AG04450 (cell line): Measurements from ENCODE around the gene FAM135A. TPM values are rescaled to one million over a fixed set of nuclear protein-coding genes. Genes with fewer than 3 reads are reported as not detected.
A peak's percentile ranks its signal among the peaks of the same experiment; 100 is the strongest.

Source experiments
- CTCF ChIA-PET: fragments of 300-600, 350-600 bp; formaldehyde crosslinking; extraction: SDS; loops from one replicate; lab custom pipeline; 2022; ENCODE audit warnings: antibody characterized with exemption, inconsistent platforms; lab: Charles Lee
- POLR2A ChIA-PET: fragments of 350-600 bp; formaldehyde crosslinking; extraction: SDS; loops from one replicate; lab custom pipeline; 2021; ENCODE audit warnings: antibody characterized with exemption, inconsistent platforms; lab: Yijun Ruan, JAX
- DNase-seq: peaks from one replicate; pipeline ENCODE4 v3.0.0-alpha.2; 2011; ENCODE audit warnings: low read depth, low spot score
- H3K27ac ChIP-seq: one replicate; pipeline ENCODE4 v1.5.1; 2012; ENCODE audit warnings: low read depth, low read length, control low read depth
- H3K27me3 ChIP-seq: one replicate; pipeline ENCODE4 v1.6.0; 2012; ENCODE audit warnings: low read length; ENCODE audit not compliant: control insufficient read depth, insufficient read depth
- H3K4me3 ChIP-seq: 2 replicates; pipeline ENCODE4 v1.5.1; 2011; ENCODE audit warnings: mild to moderate bottlenecking, low read depth, low read length, control low read depth
- H3K9me3 ChIP-seq: 2 replicates; pipeline ENCODE4 v1.5.1; 2012; ENCODE audit warnings: low read length; ENCODE audit not compliant: control insufficient read depth, insufficient read depth
- CTCF ChIP-seq: IDR thresholded peaks from 2 replicates; pipeline ENCODE4 v1.5.1; 2011; ENCODE audit warnings: low read depth, low read length, control low read depth, inconsistent platforms
- polyA plus RNA-seq: library from polyadenylated mRNA; depleted of rRNA; stranded (reverse); fragments of >200 nt; gene quantifications from 2 replicates; pipeline ENCODE4 v1.2.3, GENCODE V29; 2011

The FAM135A gene
- polyA plus RNA-seq, 1 experiment: 9.8 TPM

GRCh38 chr6:70518723-70519122 lies 105.4 kb downstream of the FAM135A start:
- no peak overlapping the region for H3K27ac ChIP-seq
- ChIA-PET CTCF (no interaction called here), POLR2A (no interaction called here)
- no peak for TF ChIP-seq CTCF
- no peaks in the 10 kb centered on the region for H3K9me3 ChIP-seq
- DNase-seq: no peak
- H3K4me3 ChIP-seq: no peak overlapping the region
- H3K27me3 ChIP-seq: no peaks in the 10 kb centered on the region

GRCh38 chr6:70520575-70520974 lies 107.3 kb downstream of the FAM135A start:
- no peaks in the 10 kb centered on the region for H3K27me3 ChIP-seq
- ChIA-PET CTCF (interaction anchor here (0.6 to 2.8 kb wide), 6 partner anchors 11 to 435 kb away, joined by 3 to 22 read pairs (median 4); no protein-coding TSS in a partner anchor), POLR2A (no interaction called here)
- DNase-seq: no peak
- no peak overlapping the region for H3K27ac ChIP-seq
- peak; percentile 43 for TF ChIP-seq CTCF
- no peak overlapping the region for H3K4me3 ChIP-seq
- H3K9me3 ChIP-seq: no peaks in the 10 kb centered on the region

- Histone ChIP-seq H3K27me3 (no peaks in the 10 kb centered on the region), H3K9me3 (no peaks in the 10 kb centered on the region), H3K4me3 (no peak overlapping the region), H3K27ac (no peak overlapping the region)
- TF ChIP-seq CTCF: no peak
- POLR2A ChIA-PET: no interaction called here
- CTCF ChIA-PET: interaction anchor here (0.5 to 1.3 kb wide), 3 partner anchors 163 to 359 kb away, joined by 3 read pairs; no protein-coding TSS in a partner anchor
- DNase-seq: no peak
Measured at GRCh38 chr6:70524721-70525286, 111.5 kb downstream of the FAM135A start.

GRCh38 chr6:70527071-70527737 lies 113.9 kb downstream of the FAM135A start:
- ChIA-PET POLR2A (no interaction called here), CTCF (interaction anchor here (1.3 kb wide), 1 partner anchor 306 kb away, joined by 4 read pairs; no protein-coding TSS in a partner anchor)
- Histone ChIP-seq H3K4me3 (no peak overlapping the region), H3K27ac (no peak overlapping the region), H3K27me3 (no peaks in the 10 kb centered on the region), H3K9me3 (no peaks in the 10 kb centered on the region)
- DNase-seq: no peak
- no peak for TF ChIP-seq CTCF

- Histone ChIP-seq H3K27me3 (no peaks in the 10 kb centered on the region), H3K9me3 (no peaks in the 10 kb centered on the region), H3K27ac (no peak overlapping the region), H3K4me3 (no peak overlapping the region)
- POLR2A ChIA-PET: no interaction called here
- no peak for DNase-seq
- CTCF ChIA-PET: no interaction called here
- TF ChIP-seq CTCF: no peak
Measured at GRCh38 chr6:70530023-70530422, 116.7 kb downstream of the FAM135A start.
